ENCODE results near the gene RANBP9.

RANBP9 gene

GRCh38 chr6:13681305-13682061, 30.2 kb downstream of the RANBP9 start:
- Histone ChIP-seq H4K20me1 (peaks cover 83% of the 10 kb centered on the region), H3K9ac (no peak overlapping the region), H3K4me2 (no peak overlapping the region), H3K27ac (no peak overlapping the region), H3K4me1 (peaks cover 6% of the 10 kb centered on the region; the same call in 1 of the 2 replicates), H3K9me3 (peaks cover 47% of the 10 kb centered on the region), H3K4me3 (no peak overlapping the region), H3K36me3 (peaks cover 71% of the 10 kb centered on the region), H3K27me3 (no peaks in the 10 kb centered on the region)
- no peak for TF ChIP-seq Cebpa-rat (IDR thresholded peaks at IDR 0.05)

GRCh38 chr6:13680448-13680968, 31.1 kb downstream of the RANBP9 start:
- Histone ChIP-seq H3K4me1 (peaks cover 6% of the 10 kb centered on the region; the same call in 1 of the 2 replicates), H3K4me2 (no peak overlapping the region), H3K27me3 (no peaks in the 10 kb centered on the region), H3K9ac (no peak overlapping the region), H4K20me1 (peaks cover 84% of the 10 kb centered on the region), H3K27ac (no peak overlapping the region), H3K4me3 (no peak overlapping the region), H3K9me3 (peaks cover 51% of the 10 kb centered on the region), H3K36me3 (peaks cover 63% of the 10 kb centered on the region)
- no peak for TF ChIP-seq Cebpa-rat (IDR thresholded peaks at IDR 0.05)

- peaks cover 6% of the 10 kb centered on the region; the same call in 1 of the 2 replicates for H3K4me1 ChIP-seq
- TF ChIP-seq Cebpa-rat (IDR thresholded peaks at IDR 0.05), result no peak
- H3K36me3 ChIP-seq, result peaks cover 59% of the 10 kb centered on the region
- H3K27ac ChIP-seq, result no peak overlapping the region
- H3K9ac ChIP-seq, result no peak overlapping the region
- no peak overlapping the region for H3K4me2 ChIP-seq
- peaks cover 84% of the 10 kb centered on the region for H4K20me1 ChIP-seq
- H3K4me3 ChIP-seq, result no peak overlapping the region
- H3K9me3 ChIP-seq, result peaks cover 51% of the 10 kb centered on the region
- no peaks in the 10 kb centered on the region for H3K27me3 ChIP-seq
Observed at GRCh38 chr6:13679996-13680395, 31.6 kb downstream of the RANBP9 start.

GRCh38 chr6:13678255-13678983, 33.2 kb downstream of the RANBP9 start:
- Histone ChIP-seq H3K9ac (no peak overlapping the region), H3K4me2 (no peak overlapping the region), H3K4me1 (peaks cover 6% of the 10 kb centered on the region; the same call in 1 of the 2 replicates), H3K4me3 (no peak overlapping the region), H3K9me3 (peaks cover 65% of the 10 kb centered on the region), H4K20me1 (peaks cover 84% of the 10 kb centered on the region), H3K27ac (no peak overlapping the region), H3K36me3 (peaks cover 61% of the 10 kb centered on the region), H3K27me3 (no peaks in the 10 kb centered on the region)
- TF ChIP-seq Cebpa-rat (IDR thresholded peaks at IDR 0.05), result no peak

- TF ChIP-seq Cebpa-rat (IDR thresholded peaks at IDR 0.05), result no peak
- H3K9ac ChIP-seq, result no peak overlapping the region
- H3K27ac ChIP-seq, result no peak overlapping the region
- H3K4me2 ChIP-seq, result no peak overlapping the region
- H3K4me1 ChIP-seq, result peaks cover 6% of the 10 kb centered on the region; the same call in 1 of the 2 replicates
- peaks cover 65% of the 10 kb centered on the region for H3K9me3 ChIP-seq
- H3K4me3 ChIP-seq, result no peak overlapping the region
- H4K20me1 ChIP-seq, result peaks cover 84% of the 10 kb centered on the region
- H3K27me3 ChIP-seq, result no peaks in the 10 kb centered on the region
- H3K36me3 ChIP-seq, result peaks cover 59% of the 10 kb centered on the region
Observed at GRCh38 chr6:13677878-13678254, 33.8 kb downstream of the RANBP9 start.

GRCh38 chr6:13676551-13677156, 35.0 kb downstream of the RANBP9 start:
- Histone ChIP-seq H3K4me3 (no peak overlapping the region), H3K9me3 (peaks cover 67% of the 10 kb centered on the region), H3K27ac (no peak overlapping the region), H3K4me2 (no peak overlapping the region), H3K4me1 (peaks cover 3% of the 10 kb centered on the region; the same call in 1 of the 2 replicates), H3K27me3 (no peaks in the 10 kb centered on the region), H4K20me1 (peaks cover 85% of the 10 kb centered on the region), H3K36me3 (peaks cover 52% of the 10 kb centered on the region), H3K9ac (no peak overlapping the region)
- no peak for TF ChIP-seq Cebpa-rat (IDR thresholded peaks at IDR 0.05)

- no peaks in the 10 kb centered on the region for H3K4me1 ChIP-seq
- H3K27me3 ChIP-seq, result no peaks in the 10 kb centered on the region
- no peak overlapping the region for H3K4me3 ChIP-seq
- H3K4me2 ChIP-seq, result no peak overlapping the region
- no peak overlapping the region for H3K9ac ChIP-seq
- peaks cover 67% of the 10 kb centered on the region for H3K9me3 ChIP-seq
- H3K36me3 ChIP-seq, result peaks cover 54% of the 10 kb centered on the region
- no peak for TF ChIP-seq Cebpa-rat (IDR thresholded peaks at IDR 0.05)
- H4K20me1 ChIP-seq, result peaks cover 84% of the 10 kb centered on the region
- no peak overlapping the region for H3K27ac ChIP-seq
Observed at GRCh38 chr6:13674533-13675190, 37.0 kb downstream of the RANBP9 start.

- Histone ChIP-seq H3K4me2 (no peak overlapping the region), H3K27me3 (no peaks in the 10 kb centered on the region), H3K27ac (no peak overlapping the region), H3K9me3 (peaks cover 71% of the 10 kb centered on the region), H3K4me3 (no peak overlapping the region), H3K9ac (no peak overlapping the region), H3K36me3 (peaks cover 56% of the 10 kb centered on the region), H4K20me1 (peaks cover 88% of the 10 kb centered on the region), H3K4me1 (no peaks in the 10 kb centered on the region)
- TF ChIP-seq Cebpa-rat (IDR thresholded peaks at IDR 0.05), result no peak
Observed at GRCh38 chr6:13673825-13674444, 37.7 kb downstream of the RANBP9 start.

- H4K20me1 ChIP-seq, result peaks cover 88% of the 10 kb centered on the region
- no peak overlapping the region for H3K4me3 ChIP-seq
- H3K9me3 ChIP-seq, result peaks cover 69% of the 10 kb centered on the region
- no peaks in the 10 kb centered on the region for H3K27me3 ChIP-seq
- no peaks in the 10 kb centered on the region for H3K4me1 ChIP-seq
- no peak overlapping the region for H3K27ac ChIP-seq
- peaks cover 51% of the 10 kb centered on the region for H3K36me3 ChIP-seq
- H3K4me2 ChIP-seq, result no peak overlapping the region
- no peak overlapping the region for H3K9ac ChIP-seq
- no peak for TF ChIP-seq Cebpa-rat (IDR thresholded peaks at IDR 0.05)
Observed at GRCh38 chr6:13673368-13673767, 38.3 kb downstream of the RANBP9 start.

Data from BLaER1 (cell line).